ENCODE measurements around the gene GRIK5.

The GRIK5 gene

DNA sequence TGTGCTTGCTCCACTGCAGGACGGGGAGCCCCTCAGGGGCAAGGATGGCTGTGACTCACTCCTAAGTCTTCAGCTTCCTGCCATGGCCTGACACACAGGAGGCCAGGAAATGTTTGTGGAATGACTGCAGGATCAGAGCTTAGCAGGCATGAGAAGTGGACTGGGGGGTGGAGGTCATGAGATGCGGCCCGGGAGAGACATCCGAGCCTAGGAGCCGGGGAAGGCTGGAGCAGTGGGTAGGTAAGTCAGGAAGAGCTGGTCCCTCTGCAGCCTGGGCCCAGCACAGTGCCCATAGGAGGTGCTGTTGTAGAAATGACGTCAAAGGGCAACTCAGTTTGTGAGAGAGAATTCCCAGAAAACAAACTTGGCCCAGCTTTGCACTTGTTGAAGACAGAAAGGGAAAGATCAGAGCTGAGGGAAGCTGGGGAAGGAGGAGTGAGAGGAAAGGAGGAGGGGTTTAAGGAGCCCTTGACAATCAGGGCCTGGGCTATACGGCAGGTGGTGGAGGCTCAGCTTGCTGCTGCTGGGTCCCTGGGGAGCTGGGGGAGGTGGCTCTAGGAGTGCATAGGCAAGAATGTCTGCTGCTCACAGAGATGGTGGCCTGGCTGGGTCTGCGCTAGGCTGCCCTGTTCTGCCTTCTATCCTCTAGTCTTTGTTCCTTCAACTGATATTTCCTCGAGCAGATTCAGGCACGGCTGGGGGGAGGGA, 43.8 kb upstream of the GRIK5 start:
- no peak overlapping the region for H2AFZ ChIP-seq (ENCODE audit: low read depth, low read length)
- H3K4me1 ChIP-seq (ENCODE audit: insufficient read depth, low read length), result peaks cover 18% of the 10 kb centered on the region
- peak overlapping the region; percentile 3; the same call in 1 of the 2 replicates for H3K27ac ChIP-seq (ENCODE audit: low read length)
- H4K20me1 ChIP-seq (ENCODE audit: insufficient read depth, low read length), result no peaks in the 10 kb centered on the region
- no peaks in the 10 kb centered on the region for H3K36me3 ChIP-seq (ENCODE audit: insufficient read depth, low read length)
- TF ChIP-seq EZH2 (IDR thresholded peaks at IDR 0.05; ENCODE audit: borderline replicate concordance, low read depth, low read length, severe bottlenecking), result no peak
- TF ChIP-seq, protein P1, sequence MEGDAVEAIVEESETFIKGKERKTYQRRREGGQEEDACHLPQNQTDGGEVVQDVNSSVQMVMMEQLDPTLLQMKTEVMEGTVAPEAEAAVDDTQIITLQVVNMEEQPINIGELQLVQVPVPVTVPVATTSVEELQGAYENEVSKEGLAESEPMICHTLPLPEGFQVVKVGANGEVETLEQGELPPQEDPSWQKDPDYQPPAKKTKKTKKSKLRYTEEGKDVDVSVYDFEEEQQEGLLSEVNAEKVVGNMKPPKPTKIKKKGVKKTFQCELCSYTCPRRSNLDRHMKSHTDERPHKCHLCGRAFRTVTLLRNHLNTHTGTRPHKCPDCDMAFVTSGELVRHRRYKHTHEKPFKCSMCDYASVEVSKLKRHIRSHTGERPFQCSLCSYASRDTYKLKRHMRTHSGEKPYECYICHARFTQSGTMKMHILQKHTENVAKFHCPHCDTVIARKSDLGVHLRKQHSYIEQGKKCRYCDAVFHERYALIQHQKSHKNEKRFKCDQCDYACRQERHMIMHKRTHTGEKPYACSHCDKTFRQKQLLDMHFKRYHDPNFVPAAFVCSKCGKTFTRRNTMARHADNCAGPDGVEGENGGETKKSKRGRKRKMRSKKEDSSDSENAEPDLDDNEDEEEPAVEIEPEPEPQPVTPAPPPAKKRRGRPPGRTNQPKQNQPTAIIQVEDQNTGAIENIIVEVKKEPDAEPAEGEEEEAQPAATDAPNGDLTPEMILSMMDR (IDR thresholded peaks at IDR 0.05; ENCODE audit: borderline replicate concordance, extremely low read depth, low read length, poor library complexity, severe bottlenecking), result peak; percentile 30
- ATAC-seq (ENCODE audit: insufficient read depth, low read depth) (peak; percentile 99), DNase-seq (peak; percentile 83)
- H3K9ac ChIP-seq (ENCODE audit: low read depth, low read length), result no peak overlapping the region
- H3K27me3 ChIP-seq (ENCODE audit: insufficient read depth, low read length, poor library complexity), result no peaks in the 10 kb centered on the region
- H3K9me3 ChIP-seq (ENCODE audit: insufficient read depth, low read length, severe bottlenecking), result no peaks in the 10 kb centered on the region
- peak overlapping the region; percentile 10; the same call in 1 of the 2 replicates for H3K4me2 ChIP-seq (ENCODE audit: insufficient read depth, low read length)
- H3K4me3 ChIP-seq (ENCODE audit: low read depth in 1 of 2, low read length in 2 of 2), result no peak overlapping the region
- no peaks in the 10 kb centered on the region for H3K79me2 ChIP-seq (ENCODE audit: insufficient read depth, low read length)

DNA sequence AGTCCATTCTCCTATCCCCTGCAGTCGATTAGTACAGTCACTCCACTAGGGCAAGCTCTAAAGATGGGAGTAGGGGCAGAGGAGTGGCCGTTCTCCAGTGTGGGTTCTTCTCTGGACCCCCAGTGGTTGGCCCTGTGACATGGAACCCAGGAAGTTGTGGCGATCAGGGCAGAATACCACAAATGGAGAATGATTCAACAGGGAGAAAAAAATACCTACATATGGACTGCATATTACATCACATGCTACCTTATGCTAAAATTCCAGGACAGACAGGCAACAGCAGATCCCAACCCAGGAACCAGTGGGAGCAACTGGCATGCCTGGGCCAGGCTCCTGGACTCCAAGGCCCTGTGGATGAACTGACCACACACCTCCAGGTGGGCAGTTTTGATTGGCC, 41.8 kb upstream of the GRIK5 start:
- TF ChIP-seq EZH2 (IDR thresholded peaks at IDR 0.05; ENCODE audit: borderline replicate concordance, low read depth, low read length, severe bottlenecking), result no peak
- TF ChIP-seq, protein P1 (IDR thresholded peaks at IDR 0.05; ENCODE audit: borderline replicate concordance, extremely low read depth, low read length, poor library complexity, severe bottlenecking), result no peak
- no peak for DNase-seq
- no peak overlapping the region for H3K4me2 ChIP-seq (ENCODE audit: insufficient read depth, low read length)
- H3K9me3 ChIP-seq (ENCODE audit: insufficient read depth, low read length, severe bottlenecking), result no peaks in the 10 kb centered on the region
- no peaks in the 10 kb centered on the region for H3K27me3 ChIP-seq (ENCODE audit: insufficient read depth, low read length, poor library complexity)
- H3K79me2 ChIP-seq (ENCODE audit: insufficient read depth, low read length), result no peaks in the 10 kb centered on the region
- H3K4me1 ChIP-seq (ENCODE audit: insufficient read depth, low read length), result peaks cover 20% of the 10 kb centered on the region
- no peak for ATAC-seq (ENCODE audit: insufficient read depth, low read depth)
- no peaks in the 10 kb centered on the region for H3K36me3 ChIP-seq (ENCODE audit: insufficient read depth, low read length)
- H4K20me1 ChIP-seq (ENCODE audit: insufficient read depth, low read length), result no peaks in the 10 kb centered on the region
- H2AFZ ChIP-seq (ENCODE audit: low read depth, low read length), result no peak overlapping the region
- H3K9ac ChIP-seq (ENCODE audit: low read depth, low read length), result no peak overlapping the region
- H3K4me3 ChIP-seq (ENCODE audit: low read depth in 1 of 2, low read length in 2 of 2), result no peak overlapping the region
- H3K27ac ChIP-seq (ENCODE audit: low read length), result no peak overlapping the region

DNA sequence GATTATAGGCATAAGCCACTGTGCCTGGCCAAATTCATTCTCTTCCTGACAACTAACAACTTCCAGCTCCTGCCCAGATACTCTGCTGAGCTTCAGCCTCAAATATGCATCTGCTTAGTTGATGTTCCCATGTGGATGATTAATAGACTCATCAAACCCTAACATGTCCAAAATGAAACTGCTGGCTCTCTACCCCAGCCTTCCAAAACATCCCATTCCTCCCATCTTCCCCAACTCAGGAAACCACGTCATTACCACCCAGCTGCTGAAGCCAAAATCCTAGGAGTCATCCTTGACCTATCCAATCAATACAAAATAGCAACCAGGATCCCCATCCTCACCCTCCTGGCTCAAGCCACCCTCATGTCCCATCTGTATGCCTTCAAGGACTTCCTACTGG, 41.4 kb upstream of the GRIK5 start:
- no peak overlapping the region for H3K27ac ChIP-seq (ENCODE audit: low read length)
- no peaks in the 10 kb centered on the region for H3K79me2 ChIP-seq (ENCODE audit: insufficient read depth, low read length)
- no peak overlapping the region for H3K4me2 ChIP-seq (ENCODE audit: insufficient read depth, low read length)

More for the DNA sequence above, 41.4 kb upstream of the GRIK5 start:
- no peaks in the 10 kb centered on the region for H3K9me3 ChIP-seq (ENCODE audit: insufficient read depth, low read length, severe bottlenecking)
- DNase-seq (no peak), ATAC-seq (ENCODE audit: insufficient read depth, low read depth) (no peak)
- H3K27me3 ChIP-seq (ENCODE audit: insufficient read depth, low read length, poor library complexity), result no peaks in the 10 kb centered on the region
- peaks cover 20% of the 10 kb centered on the region for H3K4me1 ChIP-seq (ENCODE audit: insufficient read depth, low read length)
- no peaks in the 10 kb centered on the region for H4K20me1 ChIP-seq (ENCODE audit: insufficient read depth, low read length)
- H3K9ac ChIP-seq (ENCODE audit: low read depth, low read length), result no peak overlapping the region
- H3K4me3 ChIP-seq (ENCODE audit: low read depth in 1 of 2, low read length in 2 of 2), result no peak overlapping the region
- TF ChIP-seq EZH2 (IDR thresholded peaks at IDR 0.05; ENCODE audit: borderline replicate concordance, low read depth, low read length, severe bottlenecking), result no peak
- TF ChIP-seq, protein P1 (IDR thresholded peaks at IDR 0.05; ENCODE audit: borderline replicate concordance, extremely low read depth, low read length, poor library complexity, severe bottlenecking), result no peak
- H3K36me3 ChIP-seq (ENCODE audit: insufficient read depth, low read length), result no peaks in the 10 kb centered on the region
- no peak overlapping the region for H2AFZ ChIP-seq (ENCODE audit: low read depth, low read length)
